OCI-LY7 (cell line): Measurements from ENCODE around the gene DUSP28. TPM values are rescaled to one million over a fixed set of nuclear protein-coding genes. Genes with fewer than 3 reads are reported as not detected.

ENCODE experiments used
- BruUV-seq: library from RNA; stranded (reverse); fragments of 400-500 nt; replicated peaks from 2 replicates; lab custom pipeline; 2021; lab: Mats Ljungman, UMichigan
- CTCF ChIA-PET: fragments of 300-600 bp; sonication (Branson Sonifier 250); formaldehyde crosslinking; loops from one replicate; lab custom pipeline; 2022; ENCODE audit warnings: antibody characterized with exemption; ENCODE audit not compliant: unreplicated experiment; lab: Charles Lee
- POLR2A ChIA-PET: fragments of 300-600 bp; sonication (Branson Sonifier 250); formaldehyde crosslinking; loops from one replicate; lab custom pipeline; 2022; ENCODE audit warnings: antibody characterized with exemption; lab: Charles Lee
- DNase-seq: peaks from one replicate; pipeline ENCODE4 v3.0.0-alpha.2; 2015; ENCODE audit warnings: low spot score
- H2AFZ ChIP-seq: fragments of 200-600 bp; sonication (generic), shearing (Covaris generic); 2 replicates; pipeline ENCODE4 v1.6.1; 2014; ENCODE audit warnings: mild to moderate bottlenecking, antibody characterized with exemption, low read length, moderate library complexity
- H3K27ac ChIP-seq: fragments of 200-600 bp; sonication (generic); 2 replicates; pipeline ENCODE4 v1.5.1; 2014; ENCODE audit warnings: mixed run types, low read depth, mild to moderate bottlenecking, moderate library complexity, low read length, inconsistent platforms; ENCODE audit not compliant: poor library complexity, severe bottlenecking
- H3K36me3 ChIP-seq: fragments of 200-600 bp; sonication (generic); 2 replicates; pipeline ENCODE4 v1.6.1; 2014; ENCODE audit warnings: mild to moderate bottlenecking, antibody characterized with exemption, low read length, moderate library complexity, mixed read lengths; ENCODE audit not compliant: insufficient read depth
- H3K4me1 ChIP-seq: fragments of 200-600 bp; sonication (generic); 2 replicates; pipeline ENCODE4 v1.5.1; 2014; ENCODE audit warnings: mild to moderate bottlenecking, low read length; ENCODE audit not compliant: insufficient read depth, poor library complexity, severe bottlenecking
- H3K4me2 ChIP-seq: fragments of 200-600 bp; sonication (generic); 2 replicates; pipeline ENCODE4 v1.6.1; 2014; ENCODE audit warnings: mild to moderate bottlenecking, low read length
- H3K4me3 ChIP-seq: fragments of 200-600 bp; sonication (generic); 2 replicates; pipeline ENCODE4 v1.5.1; 2014; ENCODE audit warnings: mild to moderate bottlenecking, low read depth, low read length; ENCODE audit not compliant: poor library complexity, severe bottlenecking
- H3K79me2 ChIP-seq: fragments of 200-600 bp; sonication (generic); 2 replicates; pipeline ENCODE4 v1.6.1; 2016; ENCODE audit warnings: low read depth, mild to moderate bottlenecking, low read length, moderate library complexity, mixed read lengths; ENCODE audit not compliant: insufficient read depth
- H3K9me2 ChIP-seq: fragments of 200-600 bp; sonication (generic); 2 replicates; pipeline ENCODE4 v1.6.1; 2016; ENCODE audit warnings: mild to moderate bottlenecking, low read length, mixed read lengths; ENCODE audit not compliant: insufficient read depth
- H3K9me3 ChIP-seq: fragments of 200-600 bp; sonication (generic); 2 replicates; pipeline ENCODE4 v1.6.1; 2014; ENCODE audit warnings: mild to moderate bottlenecking, mixed run types, low read length, mixed read lengths
- H4K20me1 ChIP-seq: fragments of 200-600 bp; sonication (generic); 2 replicates; pipeline ENCODE4 v1.6.1; 2014; ENCODE audit warnings: mild to moderate bottlenecking, antibody characterized with exemption, low read length, moderate library complexity, mixed read lengths; ENCODE audit not compliant: insufficient read depth
- CTCF ChIP-seq: fragments of 200-600 bp; sonication (generic); conservative IDR thresholded peaks from 2 replicates; pipeline ENCODE4 v1.5.1; 2014; ENCODE audit warnings: mild to moderate bottlenecking, antibody characterized with exemption, low read length, moderate library complexity, mixed read lengths
- EZH2phosphoT487 ChIP-seq: fragments of 200-600 bp; sonication (generic); IDR thresholded peaks from 2 replicates; pipeline ENCODE4 v1.6.1; 2018; ENCODE audit warnings: low read depth, borderline replicate concordance, mild to moderate bottlenecking, mixed run types, antibody characterized with exemption, low read length, moderate library complexity, mixed read lengths
- intact Hi-C: fragments of 100-400 bp; cut with micrococcal nuclease; formaldehyde crosslinking; loops from one replicate; pipeline ENCODE4 v1.10.0; 2022; ENCODE audit not compliant: unreplicated experiment
- total RNA-seq, 2 experiments: library from RNA; depleted of rRNA in 1 of 2; stranded (reverse); fragments of >200 nt in 1 of 2; shearing (Covaris generic) in 1 of 2; gene quantifications; 2 replicates each; pipeline ENCODE4 v1.2.3, GENCODE V29; 2014 to 2022

The DUSP28 gene
- total RNA-seq, 2 experiments from 2014 or later = 15.8 to 17.6 TPM

DNA sequence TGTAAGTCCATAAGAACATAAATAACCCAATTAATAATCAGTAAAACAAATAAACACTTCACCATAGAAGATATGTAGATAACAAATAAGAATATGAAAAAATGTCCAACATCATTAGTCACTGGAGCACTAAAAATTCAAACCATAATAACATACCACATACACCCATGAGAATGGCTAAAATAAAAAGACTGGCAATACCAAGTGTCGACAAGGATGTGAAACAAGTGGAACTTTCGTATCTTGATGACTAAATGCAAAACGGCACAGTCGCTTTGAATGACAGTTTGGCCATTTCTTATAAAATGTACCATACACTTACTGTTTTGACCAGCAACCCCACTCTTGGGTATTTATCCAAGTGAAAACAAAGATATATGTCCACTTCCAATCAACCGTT lies 29.1 kb upstream of the DUSP28 start:
- H3K9me2 ChIP-seq = no peaks in the 10 kb centered on the region
- DNase-seq = no peak
- H3K27ac ChIP-seq = no peak overlapping the region
- no peaks in the 10 kb centered on the region for H3K79me2 ChIP-seq
- H3K4me2 ChIP-seq = no peak overlapping the region
- no peaks in the 10 kb centered on the region for H3K4me1 ChIP-seq
- intact Hi-C loops = no loop called here
- ChIA-PET CTCF (no interaction called here), POLR2A (no interaction called here)
- peaks cover 95% of the 10 kb centered on the region for H3K36me3 ChIP-seq
- no peak for TF ChIP-seq EZH2phosphoT487
- no peak for TF ChIP-seq CTCF
- no peak overlapping the region for H2AFZ ChIP-seq
- H3K9me3 ChIP-seq = peaks cover 25% of the 10 kb centered on the region
- H3K4me3 ChIP-seq = no peak overlapping the region
- no TSS peak for BruUV-seq
- no peaks in the 10 kb centered on the region for H4K20me1 ChIP-seq

DNA sequence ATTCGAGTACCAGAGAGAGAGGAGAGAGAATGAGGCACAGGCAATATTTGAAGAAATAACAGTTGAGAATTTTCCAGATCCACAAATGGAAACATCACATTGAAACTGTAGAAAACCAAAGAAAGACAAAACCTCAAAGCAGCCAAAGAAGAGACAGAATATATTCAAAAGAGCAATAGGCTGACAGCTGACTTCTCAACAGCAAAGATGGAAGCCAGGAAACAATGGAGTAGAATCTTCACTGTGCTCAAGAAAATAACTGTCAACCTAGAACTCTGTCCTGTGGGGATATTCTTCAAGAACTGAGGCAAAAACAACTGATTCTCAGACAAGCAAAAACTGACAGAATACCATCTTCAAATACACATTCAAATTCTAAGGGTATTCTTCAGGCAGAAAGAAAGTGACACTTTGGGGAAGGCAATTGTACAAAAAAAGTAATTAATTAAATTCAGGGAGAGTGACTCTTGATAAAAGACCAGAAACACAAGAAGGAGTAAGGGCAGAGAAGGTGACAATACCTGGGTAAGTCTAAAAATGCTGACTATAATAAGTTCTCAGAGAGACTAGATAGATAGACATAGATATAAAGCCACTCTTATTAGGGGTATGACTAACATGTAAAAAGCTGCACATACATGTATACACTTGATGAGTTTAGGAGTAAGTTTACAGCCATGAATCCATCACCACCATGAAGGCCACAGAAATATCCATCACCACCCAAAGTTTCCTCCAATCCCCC lies 28.0 kb upstream of the DUSP28 start:
- no peaks in the 10 kb centered on the region for H3K9me2 ChIP-seq
- ChIA-PET CTCF (no interaction called here), POLR2A (interaction anchor here (0.6 kb wide), 1 partner anchor 129 kb away, joined by 7 read pairs; no protein-coding TSS in a partner anchor)
- no TSS peak for BruUV-seq
- TF ChIP-seq CTCF (no peak), EZH2phosphoT487 (no peak)
- H3K4me2 ChIP-seq = no peak overlapping the region
- intact Hi-C loops = no loop called here
- DNase-seq = peak; percentile 21
- peaks cover 90% of the 10 kb centered on the region for H3K36me3 ChIP-seq
- H3K4me3 ChIP-seq = no peak overlapping the region
- H3K79me2 ChIP-seq = no peaks in the 10 kb centered on the region
- H4K20me1 ChIP-seq = no peaks in the 10 kb centered on the region
- no peak overlapping the region for H3K27ac ChIP-seq
- no peaks in the 10 kb centered on the region for H3K4me1 ChIP-seq
- peaks cover 23% of the 10 kb centered on the region for H3K9me3 ChIP-seq
- no peak overlapping the region for H2AFZ ChIP-seq
